Measurements from ENCODE around the gene SOBP. TPM values are rescaled to one million over a fixed set of nuclear protein-coding genes. Genes with fewer than 3 reads are reported as not detected.

Gene SOBP
- total and polyA plus RNA-seq, 2 donors (not counting 1 experiment from before 2014, with no cell fraction given), result 2.7 to 6.3 TPM

DNA sequence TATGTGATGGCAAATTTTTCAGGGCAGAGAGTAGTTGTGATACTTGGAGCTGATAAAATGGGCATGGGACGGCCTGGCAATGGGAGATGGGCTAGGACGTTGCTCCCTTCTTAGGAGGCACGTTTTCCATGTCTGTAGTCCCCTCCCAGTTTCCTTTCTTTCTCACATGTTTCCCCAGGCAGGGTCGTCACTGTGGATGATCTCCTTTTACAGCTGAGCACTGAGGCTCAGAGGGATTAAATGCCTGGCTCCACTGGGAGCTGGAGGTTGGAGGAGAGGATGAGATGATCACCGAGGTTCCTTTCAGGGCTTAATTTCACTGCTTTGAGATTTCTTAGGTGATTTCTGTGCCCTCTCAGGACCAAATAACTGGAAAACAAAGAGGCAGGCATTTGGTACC, 136.7 kb downstream of the SOBP start:
- no peaks in the 10 kb centered on the region for H3K9me3 ChIP-seq (ENCODE audit: control insufficient read depth, insufficient read depth, low read depth, low read length)
- H3K27ac ChIP-seq (ENCODE audit: insufficient read depth, low read length), result no peak overlapping the region
- no peak overlapping the region for H2AFZ ChIP-seq (ENCODE audit: low read length)
- no peak overlapping the region for H3K9ac ChIP-seq (ENCODE audit: insufficient read depth, low read length)
- H3K27me3 ChIP-seq (ENCODE audit: control insufficient read depth, insufficient read depth, low read length), result no peaks in the 10 kb centered on the region
- no peak overlapping the region for H3K4me2 ChIP-seq (ENCODE audit: extremely low read depth, insufficient read depth, low read length)
- H3K4me3 ChIP-seq (replicated peaks in 1 of 4; ENCODE audit: control extremely low read depth in 1 of 4, insufficient read depth in 1 of 4, low read depth in 3 of 4, low read length in 4 of 4), result no peak overlapping the region
- no peak for DNase-seq (ENCODE audit: low read depth in 2 of 2)
- H3K36me3 ChIP-seq (ENCODE audit: control insufficient read depth, insufficient read depth, low read length), result no peaks in the 10 kb centered on the region
- no peak for TF ChIP-seq EZH2 (IDR thresholded peaks at IDR 0.05; ENCODE audit: low read length, missing control alignments)
- TF ChIP-seq, protein P1, sequence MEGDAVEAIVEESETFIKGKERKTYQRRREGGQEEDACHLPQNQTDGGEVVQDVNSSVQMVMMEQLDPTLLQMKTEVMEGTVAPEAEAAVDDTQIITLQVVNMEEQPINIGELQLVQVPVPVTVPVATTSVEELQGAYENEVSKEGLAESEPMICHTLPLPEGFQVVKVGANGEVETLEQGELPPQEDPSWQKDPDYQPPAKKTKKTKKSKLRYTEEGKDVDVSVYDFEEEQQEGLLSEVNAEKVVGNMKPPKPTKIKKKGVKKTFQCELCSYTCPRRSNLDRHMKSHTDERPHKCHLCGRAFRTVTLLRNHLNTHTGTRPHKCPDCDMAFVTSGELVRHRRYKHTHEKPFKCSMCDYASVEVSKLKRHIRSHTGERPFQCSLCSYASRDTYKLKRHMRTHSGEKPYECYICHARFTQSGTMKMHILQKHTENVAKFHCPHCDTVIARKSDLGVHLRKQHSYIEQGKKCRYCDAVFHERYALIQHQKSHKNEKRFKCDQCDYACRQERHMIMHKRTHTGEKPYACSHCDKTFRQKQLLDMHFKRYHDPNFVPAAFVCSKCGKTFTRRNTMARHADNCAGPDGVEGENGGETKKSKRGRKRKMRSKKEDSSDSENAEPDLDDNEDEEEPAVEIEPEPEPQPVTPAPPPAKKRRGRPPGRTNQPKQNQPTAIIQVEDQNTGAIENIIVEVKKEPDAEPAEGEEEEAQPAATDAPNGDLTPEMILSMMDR (conservative IDR thresholded peaks at IDR 0.05 in 1 of 2, IDR thresholded peaks at IDR 0.05 in 1 of 2; ENCODE audit: low read depth in 1 of 2, low read length in 2 of 2), result no peak
- H3K4me1 ChIP-seq (ENCODE audit: control insufficient read depth, extremely low read depth, insufficient read depth, low read length), result no peaks in the 10 kb centered on the region
- H3K79me2 ChIP-seq (ENCODE audit: control insufficient read depth, insufficient read depth, low read length), result no peaks in the 10 kb centered on the region
- H4K20me1 ChIP-seq (ENCODE audit: control insufficient read depth, extremely low read depth, insufficient read depth, low read length), result no peaks in the 10 kb centered on the region

DNA sequence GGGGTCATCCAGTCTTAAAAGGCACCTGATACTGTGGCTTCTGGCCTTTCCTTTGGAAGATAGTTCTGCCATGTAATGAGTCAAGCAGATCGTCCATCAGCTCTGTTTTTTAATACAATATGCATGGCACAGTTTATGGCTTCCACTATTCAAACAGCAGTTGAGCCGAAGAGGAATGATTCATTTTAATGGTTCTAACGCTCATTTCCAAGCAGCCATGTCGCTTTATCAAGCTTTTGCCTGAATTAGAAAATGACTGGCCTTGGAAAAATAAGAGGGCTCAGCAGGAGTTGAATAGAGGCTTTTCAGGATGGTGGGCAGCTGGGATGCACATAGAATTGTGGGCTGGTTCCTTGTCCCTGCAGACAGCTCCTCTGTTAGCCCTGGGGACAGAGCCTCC, 138.1 kb downstream of the SOBP start:
- H4K20me1 ChIP-seq (ENCODE audit: control insufficient read depth, extremely low read depth, insufficient read depth, low read length), result no peaks in the 10 kb centered on the region
- no peak overlapping the region for H3K4me3 ChIP-seq (replicated peaks in 1 of 4; ENCODE audit: control extremely low read depth in 1 of 4, insufficient read depth in 1 of 4, low read depth in 3 of 4, low read length in 4 of 4)
- H3K9me3 ChIP-seq (ENCODE audit: control insufficient read depth, insufficient read depth, low read depth, low read length), result no peaks in the 10 kb centered on the region
- H3K4me1 ChIP-seq (ENCODE audit: control insufficient read depth, extremely low read depth, insufficient read depth, low read length), result no peaks in the 10 kb centered on the region
- no peak overlapping the region for H2AFZ ChIP-seq (ENCODE audit: low read length)
- H3K36me3 ChIP-seq (ENCODE audit: control insufficient read depth, insufficient read depth, low read length), result no peaks in the 10 kb centered on the region
- no peaks in the 10 kb centered on the region for H3K27me3 ChIP-seq (ENCODE audit: control insufficient read depth, insufficient read depth, low read length)
- H3K4me2 ChIP-seq (ENCODE audit: extremely low read depth, insufficient read depth, low read length), result no peak overlapping the region
- TF ChIP-seq, protein P1 (conservative IDR thresholded peaks at IDR 0.05 in 1 of 2, IDR thresholded peaks at IDR 0.05 in 1 of 2; ENCODE audit: low read depth in 1 of 2, low read length in 2 of 2), result no peak
- no peak for TF ChIP-seq EZH2 (IDR thresholded peaks at IDR 0.05; ENCODE audit: low read length, missing control alignments)
- H3K27ac ChIP-seq (ENCODE audit: insufficient read depth, low read length), result no peak overlapping the region
- no peaks in the 10 kb centered on the region for H3K79me2 ChIP-seq (ENCODE audit: control insufficient read depth, insufficient read depth, low read length)
- no peak overlapping the region for H3K9ac ChIP-seq (ENCODE audit: insufficient read depth, low read length)
- DNase-seq (ENCODE audit: low read depth in 2 of 2), result no peak

DNA sequence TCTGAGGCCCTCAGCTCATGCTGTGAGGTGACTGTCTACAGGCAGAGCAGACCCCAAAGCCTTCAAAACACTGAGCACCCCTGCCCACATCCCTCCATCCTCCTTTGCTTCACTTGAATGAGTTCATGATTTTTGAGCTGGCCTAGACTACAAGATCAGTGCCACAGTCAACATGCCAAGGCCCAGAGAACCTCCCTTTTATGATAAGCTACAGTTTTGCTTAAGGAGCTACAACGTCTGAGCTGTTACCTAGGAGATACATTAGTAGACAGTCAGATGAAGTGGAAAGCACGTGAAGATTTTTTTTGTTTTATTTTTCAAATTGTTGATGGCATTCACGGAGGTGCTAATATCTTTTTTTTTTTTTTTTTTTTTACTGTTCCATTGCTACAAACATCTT, 139.0 kb downstream of the SOBP start:
- Histone ChIP-seq H3K4me1 (ENCODE audit: control insufficient read depth, extremely low read depth, insufficient read depth, low read length) (no peaks in the 10 kb centered on the region), H2AFZ (ENCODE audit: low read length) (no peak overlapping the region), H3K27ac (ENCODE audit: insufficient read depth, low read length) (no peak overlapping the region), H3K27me3 (ENCODE audit: control insufficient read depth, insufficient read depth, low read length) (no peaks in the 10 kb centered on the region), H3K79me2 (ENCODE audit: control insufficient read depth, insufficient read depth, low read length) (no peaks in the 10 kb centered on the region), H3K9ac (ENCODE audit: insufficient read depth, low read length) (no peak overlapping the region), H3K36me3 (ENCODE audit: control insufficient read depth, insufficient read depth, low read length) (no peaks in the 10 kb centered on the region), H3K4me2 (ENCODE audit: extremely low read depth, insufficient read depth, low read length) (no peak overlapping the region), H3K4me3 (replicated peaks in 1 of 4; ENCODE audit: control extremely low read depth in 1 of 4, insufficient read depth in 1 of 4, low read depth in 3 of 4, low read length in 4 of 4) (no peak overlapping the region), H3K9me3 (ENCODE audit: control insufficient read depth, insufficient read depth, low read depth, low read length) (no peaks in the 10 kb centered on the region), H4K20me1 (ENCODE audit: control insufficient read depth, extremely low read depth, insufficient read depth, low read length) (no peaks in the 10 kb centered on the region)
- TF ChIP-seq, protein P1 (conservative IDR thresholded peaks at IDR 0.05 in 1 of 2, IDR thresholded peaks at IDR 0.05 in 1 of 2; ENCODE audit: low read depth in 1 of 2, low read length in 2 of 2), result no peak
- DNase-seq (ENCODE audit: low read depth in 2 of 2), result no peak
